ENCODE data around the gene AIM2.

The AIM2 gene

DNA sequence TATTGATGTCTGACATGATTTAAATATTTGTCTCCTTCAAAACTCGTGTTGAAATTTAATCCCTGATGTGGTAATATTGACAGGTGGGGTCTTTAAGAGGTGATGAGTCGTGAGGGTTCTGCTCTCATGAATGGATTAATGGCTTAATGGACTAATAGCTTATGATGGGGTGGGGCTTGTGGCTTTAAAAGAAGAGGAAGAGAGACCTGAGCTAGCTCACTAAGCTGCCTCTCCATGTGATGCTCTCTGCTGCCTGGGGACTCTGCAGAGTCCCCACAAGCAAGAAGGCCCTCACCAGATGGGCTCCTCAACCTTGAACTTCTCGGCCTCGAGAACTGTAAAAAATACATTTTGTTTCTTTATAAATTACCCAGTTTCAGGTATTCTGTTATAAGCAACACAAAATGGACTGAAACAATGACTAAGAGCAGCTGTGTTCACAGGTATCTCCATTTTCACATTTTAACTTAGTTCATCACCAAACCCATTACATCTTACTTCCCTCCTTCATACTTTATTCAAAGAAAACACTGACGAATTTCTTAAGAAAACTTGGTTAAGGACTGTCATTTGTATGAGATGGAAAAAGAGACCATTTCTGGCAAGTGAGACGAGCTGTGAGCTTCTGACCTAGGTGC is 12.1 kb upstream of the AIM2 start:
- H3K27ac ChIP-seq = no peak overlapping the region
- TF ChIP-seq ZFX (IDR thresholded peaks at IDR 0.05) = no peak
- TF ChIP-seq, protein P1, sequence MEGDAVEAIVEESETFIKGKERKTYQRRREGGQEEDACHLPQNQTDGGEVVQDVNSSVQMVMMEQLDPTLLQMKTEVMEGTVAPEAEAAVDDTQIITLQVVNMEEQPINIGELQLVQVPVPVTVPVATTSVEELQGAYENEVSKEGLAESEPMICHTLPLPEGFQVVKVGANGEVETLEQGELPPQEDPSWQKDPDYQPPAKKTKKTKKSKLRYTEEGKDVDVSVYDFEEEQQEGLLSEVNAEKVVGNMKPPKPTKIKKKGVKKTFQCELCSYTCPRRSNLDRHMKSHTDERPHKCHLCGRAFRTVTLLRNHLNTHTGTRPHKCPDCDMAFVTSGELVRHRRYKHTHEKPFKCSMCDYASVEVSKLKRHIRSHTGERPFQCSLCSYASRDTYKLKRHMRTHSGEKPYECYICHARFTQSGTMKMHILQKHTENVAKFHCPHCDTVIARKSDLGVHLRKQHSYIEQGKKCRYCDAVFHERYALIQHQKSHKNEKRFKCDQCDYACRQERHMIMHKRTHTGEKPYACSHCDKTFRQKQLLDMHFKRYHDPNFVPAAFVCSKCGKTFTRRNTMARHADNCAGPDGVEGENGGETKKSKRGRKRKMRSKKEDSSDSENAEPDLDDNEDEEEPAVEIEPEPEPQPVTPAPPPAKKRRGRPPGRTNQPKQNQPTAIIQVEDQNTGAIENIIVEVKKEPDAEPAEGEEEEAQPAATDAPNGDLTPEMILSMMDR (conservative IDR thresholded peaks at IDR 0.05) = no peak

DNA sequence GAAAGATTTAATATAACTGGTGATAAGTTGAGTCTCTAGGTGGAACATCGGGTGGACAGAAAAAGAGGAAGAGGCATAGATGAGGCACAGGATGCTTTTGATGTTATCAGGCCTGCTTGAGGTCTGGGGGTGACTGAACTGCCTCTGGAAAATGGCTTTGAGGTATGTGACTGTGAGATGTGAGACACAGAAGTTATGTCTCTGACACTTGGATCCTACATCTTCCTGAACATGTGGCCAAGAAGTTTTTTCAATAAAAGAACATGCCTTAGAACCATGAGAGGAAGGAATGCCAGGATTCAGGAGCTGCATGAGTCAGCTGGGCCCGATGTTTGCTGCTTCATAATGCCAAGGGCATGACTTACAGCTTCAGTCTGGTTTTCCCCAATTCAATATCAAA is 11.5 kb upstream of the AIM2 start:
- H3K27ac ChIP-seq = no peak overlapping the region
- TF ChIP-seq ZFX (IDR thresholded peaks at IDR 0.05) = no peak
- TF ChIP-seq, protein P1 (conservative IDR thresholded peaks at IDR 0.05) = no peak

DNA sequence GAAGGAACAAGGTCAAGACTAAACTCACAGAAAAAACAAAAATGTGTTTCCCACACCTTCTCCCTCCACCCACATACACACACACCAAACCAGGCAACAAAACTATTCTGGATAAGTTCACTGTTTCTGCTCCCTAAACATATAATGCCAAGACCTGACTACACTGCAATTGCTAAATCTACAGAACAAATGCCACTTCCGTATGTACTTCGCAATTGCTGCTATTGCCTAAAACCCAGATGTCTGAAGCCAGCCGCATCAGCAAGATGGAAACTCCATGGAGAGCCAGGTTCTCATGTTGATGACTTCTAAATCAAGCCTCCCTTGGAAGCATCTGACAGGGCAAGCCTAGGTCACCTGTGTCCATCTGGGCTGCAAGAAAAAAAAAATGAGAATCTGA is 8.3 kb upstream of the AIM2 start:
- no peak for TF ChIP-seq ZFX (IDR thresholded peaks at IDR 0.05)
- TF ChIP-seq, protein P1 (conservative IDR thresholded peaks at IDR 0.05) = no peak
- no peak overlapping the region for H3K27ac ChIP-seq

DNA sequence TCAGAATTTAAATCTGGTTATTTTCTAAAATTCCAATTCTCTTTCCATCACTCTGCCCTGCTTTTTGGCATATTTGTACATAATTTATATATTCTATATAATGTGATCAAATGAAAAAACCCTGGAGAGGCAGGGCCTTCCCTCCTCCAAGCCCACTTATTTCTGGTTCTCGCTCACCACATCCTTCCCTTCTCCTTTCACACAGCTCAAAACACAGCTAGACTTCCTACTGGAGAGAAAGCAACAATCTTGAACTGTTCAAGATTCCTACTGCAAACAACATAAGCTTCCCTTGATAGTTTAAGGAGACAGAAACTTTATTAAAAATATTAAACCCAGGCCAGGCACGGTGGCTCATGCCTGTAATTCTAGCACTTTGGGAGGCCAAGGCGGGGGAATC is 7.6 kb upstream of the AIM2 start:
- no peak for TF ChIP-seq ZFX (IDR thresholded peaks at IDR 0.05)
- TF ChIP-seq, protein P1 (conservative IDR thresholded peaks at IDR 0.05) = no peak
- H3K27ac ChIP-seq = no peak overlapping the region

DNA sequence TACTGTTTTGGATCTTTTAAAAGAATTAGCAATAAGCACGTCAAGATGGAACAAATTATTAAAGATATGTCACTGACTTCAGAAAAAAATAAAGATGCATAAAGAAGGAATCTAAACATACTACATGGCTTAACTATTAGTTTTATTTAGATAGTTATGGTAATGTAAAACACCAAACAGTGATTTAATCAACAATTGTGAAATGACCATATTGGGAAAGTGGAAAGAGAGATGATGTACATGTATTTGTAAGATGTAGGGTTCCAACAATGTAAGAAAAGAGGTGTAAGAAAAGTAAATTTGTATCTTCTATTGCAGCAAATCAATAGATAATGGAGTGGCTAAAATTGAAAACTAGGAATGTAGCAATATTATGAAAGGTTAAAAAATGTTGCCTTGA is 6.4 kb upstream of the AIM2 start:
- no peak for TF ChIP-seq ZFX (IDR thresholded peaks at IDR 0.05)
- TF ChIP-seq, protein P1 (conservative IDR thresholded peaks at IDR 0.05) = no peak
- H3K27ac ChIP-seq = no peak overlapping the region

DNA sequence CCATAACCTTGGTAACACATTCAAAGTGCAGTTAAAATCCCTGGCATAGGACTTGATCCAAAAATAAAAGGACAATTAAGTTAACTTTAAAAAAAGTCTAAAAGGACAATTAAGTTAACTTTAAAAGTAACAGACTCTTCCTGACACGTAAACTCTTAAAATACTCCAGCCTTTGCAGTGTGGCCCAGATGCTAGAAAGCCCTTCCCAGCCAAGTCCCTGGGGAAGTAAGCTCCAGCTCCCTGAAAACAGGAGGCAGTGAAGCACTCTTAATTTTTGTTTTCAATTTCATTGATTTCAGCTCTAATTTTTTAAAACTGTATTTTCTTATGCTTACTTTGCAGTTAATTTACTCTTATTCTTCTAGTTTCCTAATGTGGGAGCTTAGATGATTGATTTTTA is 5.1 kb upstream of the AIM2 start:
- no peak overlapping the region for H3K27ac ChIP-seq
- TF ChIP-seq, protein P1 (conservative IDR thresholded peaks at IDR 0.05) = no peak
- no peak for TF ChIP-seq ZFX (IDR thresholded peaks at IDR 0.05)

DNA sequence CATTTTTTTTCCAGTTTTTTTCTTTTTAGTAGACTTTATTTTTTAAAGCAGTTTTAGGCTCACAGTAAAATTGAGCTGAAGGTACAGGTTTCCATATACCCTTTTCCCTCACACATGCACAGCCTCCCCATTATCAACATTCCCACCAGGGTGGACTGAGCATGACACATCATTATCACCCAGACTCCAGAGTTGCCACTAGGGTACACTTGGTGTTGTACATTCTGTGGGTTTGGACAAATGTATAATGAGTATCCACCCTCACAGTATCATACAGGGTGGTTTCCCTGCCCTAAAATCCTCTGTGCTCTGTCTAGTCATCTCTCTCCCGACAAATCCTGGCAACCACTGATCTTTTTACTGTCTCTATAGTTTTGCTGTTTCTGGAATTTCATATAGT is 3.0 kb upstream of the AIM2 start:
- no peak overlapping the region for H3K27ac ChIP-seq
- TF ChIP-seq, protein P1 (conservative IDR thresholded peaks at IDR 0.05) = no peak
- no peak for TF ChIP-seq ZFX (IDR thresholded peaks at IDR 0.05)
